ENCODE results near the gene METTL27.

DNA sequence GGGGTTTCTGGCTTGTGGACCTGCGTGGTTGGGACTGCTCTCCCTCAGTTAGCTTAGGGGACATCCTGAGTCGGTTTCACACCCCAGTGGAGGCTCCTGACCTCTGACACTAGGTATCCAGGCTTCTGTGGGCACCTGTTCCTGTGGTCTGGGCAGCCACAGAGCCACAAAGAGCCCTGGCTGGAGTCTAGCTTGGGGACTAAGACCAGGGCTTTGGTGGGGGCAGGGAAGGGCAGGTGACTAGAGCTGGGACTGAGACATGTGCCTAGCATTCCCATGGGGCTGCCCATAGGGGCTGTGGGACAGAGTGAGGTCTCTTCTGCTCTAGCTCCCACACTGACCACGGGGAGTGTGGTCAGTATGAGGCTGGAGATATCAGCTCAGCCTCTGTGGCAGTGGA lies 14.6 kb upstream of the METTL27 start:
- TF ChIP-seq, protein P1, sequence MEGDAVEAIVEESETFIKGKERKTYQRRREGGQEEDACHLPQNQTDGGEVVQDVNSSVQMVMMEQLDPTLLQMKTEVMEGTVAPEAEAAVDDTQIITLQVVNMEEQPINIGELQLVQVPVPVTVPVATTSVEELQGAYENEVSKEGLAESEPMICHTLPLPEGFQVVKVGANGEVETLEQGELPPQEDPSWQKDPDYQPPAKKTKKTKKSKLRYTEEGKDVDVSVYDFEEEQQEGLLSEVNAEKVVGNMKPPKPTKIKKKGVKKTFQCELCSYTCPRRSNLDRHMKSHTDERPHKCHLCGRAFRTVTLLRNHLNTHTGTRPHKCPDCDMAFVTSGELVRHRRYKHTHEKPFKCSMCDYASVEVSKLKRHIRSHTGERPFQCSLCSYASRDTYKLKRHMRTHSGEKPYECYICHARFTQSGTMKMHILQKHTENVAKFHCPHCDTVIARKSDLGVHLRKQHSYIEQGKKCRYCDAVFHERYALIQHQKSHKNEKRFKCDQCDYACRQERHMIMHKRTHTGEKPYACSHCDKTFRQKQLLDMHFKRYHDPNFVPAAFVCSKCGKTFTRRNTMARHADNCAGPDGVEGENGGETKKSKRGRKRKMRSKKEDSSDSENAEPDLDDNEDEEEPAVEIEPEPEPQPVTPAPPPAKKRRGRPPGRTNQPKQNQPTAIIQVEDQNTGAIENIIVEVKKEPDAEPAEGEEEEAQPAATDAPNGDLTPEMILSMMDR (IDR thresholded peaks at IDR 0.05) = no peak
- no peak for TF ChIP-seq POLR2A (IDR thresholded peaks at IDR 0.05)
